NT2/D1 (cell line): Measurements from ENCODE around the gene ADSS2.

Experiments used
- DNase-seq: peaks from one replicate; pipeline ENCODE4 v3.0.0-alpha.2; 2011; ENCODE audit warnings: low read depth, low spot score
- H3K27me3 ChIP-seq: 2 replicates; pipeline ENCODE4 v1.6.0; 2011; ENCODE audit warnings: mild to moderate bottlenecking; ENCODE audit not compliant: insufficient read length, insufficient read depth
- H3K36me3 ChIP-seq: 2 replicates; pipeline ENCODE4 v1.6.1; 2011; ENCODE audit warnings: mild to moderate bottlenecking, low read length, mixed read lengths; ENCODE audit not compliant: insufficient read depth, insufficient read length
- H3K4me1 ChIP-seq: 2 replicates; pipeline ENCODE4 v1.5.1; 2011; ENCODE audit not compliant: insufficient read depth, insufficient read length
- H3K4me3 ChIP-seq: 2 replicates; pipeline ENCODE4 v1.5.1; 2011; ENCODE audit warnings: low read depth; ENCODE audit not compliant: insufficient read length
- H3K9ac ChIP-seq: 2 replicates; pipeline ENCODE4 v1.6.0; 2011; ENCODE audit warnings: low read depth; ENCODE audit not compliant: insufficient read length
- H3K9me3 ChIP-seq: 2 replicates; pipeline ENCODE4 v1.5.1; 2011; ENCODE audit warnings: mild to moderate bottlenecking, low read length; ENCODE audit not compliant: insufficient read depth
- SUZ12 ChIP-seq: IDR thresholded peaks from 2 replicates; pipeline ENCODE4 v1.6.1; 2011; ENCODE audit not compliant: insufficient read length, insufficient read depth; ENCODE audit errors: extremely low read depth
- YY1 ChIP-seq: IDR thresholded peaks from 2 replicates; pipeline ENCODE4 v1.6.1; 2011; ENCODE audit not compliant: insufficient read length, insufficient read depth
- ZNF274 ChIP-seq: IDR thresholded peaks from 2 replicates; pipeline ENCODE4 v1.6.1; 2011; ENCODE audit warnings: mild to moderate bottlenecking, low read depth, low read length

Gene ADSS2

DNA sequence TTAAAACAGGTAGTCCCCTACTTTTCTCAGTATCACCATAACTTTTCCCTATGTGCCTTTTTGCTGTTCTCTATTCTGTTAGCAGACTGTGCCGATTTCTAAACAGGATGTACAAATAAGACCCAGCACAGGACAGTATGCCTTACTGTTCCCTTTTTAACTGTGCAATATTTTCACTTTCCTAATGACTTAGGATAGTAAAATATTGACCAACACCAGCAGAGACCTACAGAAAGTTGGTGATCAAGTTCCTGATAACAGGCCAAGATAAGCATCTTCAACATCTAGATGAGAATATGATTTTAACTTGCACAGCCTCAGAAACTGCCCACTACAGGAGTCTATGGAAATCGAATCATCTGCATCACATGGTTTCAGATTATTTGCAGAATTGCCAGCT, 42.0 kb downstream of the ADSS2 start:
- H3K9me3 ChIP-seq: no peaks in the 10 kb centered on the region
- H3K4me3 ChIP-seq: no peak overlapping the region
- H3K9ac ChIP-seq: no peak overlapping the region
- DNase-seq: no peak
- no peaks in the 10 kb centered on the region for H3K4me1 ChIP-seq
- H3K27me3 ChIP-seq: no peaks in the 10 kb centered on the region
- TF ChIP-seq ZNF274: no peak
- no peak for TF ChIP-seq SUZ12
- TF ChIP-seq YY1: no peak
- peaks cover 73% of the 10 kb centered on the region for H3K36me3 ChIP-seq

DNA sequence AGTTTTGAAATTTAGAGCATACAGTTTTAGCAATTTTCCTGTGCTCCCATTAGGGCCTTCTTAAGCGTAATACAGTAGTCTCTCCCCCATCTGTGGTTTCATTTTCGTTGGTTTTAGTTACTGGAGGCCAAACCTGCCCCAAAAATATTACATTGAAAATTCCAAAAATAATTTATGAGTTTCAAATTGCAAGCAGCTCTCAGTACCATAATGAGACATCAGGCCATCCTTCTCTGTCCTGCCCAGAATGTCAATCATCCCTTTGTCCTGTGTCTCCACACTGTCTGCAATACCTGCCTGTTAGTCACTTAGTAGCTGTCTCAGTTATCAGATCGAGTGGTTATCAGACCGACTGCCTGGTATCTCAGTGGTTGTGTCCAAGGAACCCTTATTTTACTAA, 45.4 kb downstream of the ADSS2 start:
- Histone ChIP-seq H3K9ac (no peak overlapping the region), H3K36me3 (peaks cover 61% of the 10 kb centered on the region), H3K9me3 (peaks cover 24% of the 10 kb centered on the region), H3K4me3 (no peak overlapping the region), H3K4me1 (no peaks in the 10 kb centered on the region), H3K27me3 (no peaks in the 10 kb centered on the region)
- no peak for DNase-seq
- TF ChIP-seq ZNF274 (no peak), SUZ12 (no peak), YY1 (no peak)

- H3K9me3 ChIP-seq: peaks cover 29% of the 10 kb centered on the region
- TF ChIP-seq YY1: no peak
- no peak for TF ChIP-seq ZNF274
- no peak for TF ChIP-seq SUZ12
- DNase-seq: no peak
- no peak overlapping the region for H3K4me3 ChIP-seq
- peaks cover 57% of the 10 kb centered on the region for H3K36me3 ChIP-seq
- H3K27me3 ChIP-seq: no peaks in the 10 kb centered on the region
- H3K4me1 ChIP-seq: no peaks in the 10 kb centered on the region
- no peak overlapping the region for H3K9ac ChIP-seq
These were observed 45.9 kb downstream of the ADSS2 start for GRCh38 chr1:244405856-244406255.

DNA sequence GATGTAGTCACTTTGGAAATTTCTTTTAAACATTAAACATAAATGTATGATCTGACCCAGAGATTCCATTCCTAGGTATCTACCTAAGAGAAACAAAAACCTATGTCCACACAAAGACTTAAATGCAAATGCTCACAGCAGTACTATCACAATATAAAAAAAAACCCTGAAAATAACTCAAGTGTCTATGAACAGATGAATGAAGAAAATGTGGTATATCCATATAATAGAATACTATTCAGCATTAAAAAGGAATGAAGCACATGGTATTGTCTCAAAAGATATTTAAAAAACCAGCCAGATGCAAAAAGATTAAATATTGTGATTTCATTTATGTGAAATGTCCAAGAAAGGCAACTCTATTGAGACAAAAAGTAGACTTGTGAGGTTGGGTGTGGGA, 48.3 kb downstream of the ADSS2 start:
- DNase-seq: no peak
- Histone ChIP-seq H3K27me3 (no peaks in the 10 kb centered on the region), H3K4me1 (no peaks in the 10 kb centered on the region), H3K4me3 (no peak overlapping the region), H3K9me3 (peaks cover 29% of the 10 kb centered on the region), H3K36me3 (peaks cover 38% of the 10 kb centered on the region), H3K9ac (no peak overlapping the region)
- TF ChIP-seq SUZ12 (no peak), YY1 (no peak)

DNA sequence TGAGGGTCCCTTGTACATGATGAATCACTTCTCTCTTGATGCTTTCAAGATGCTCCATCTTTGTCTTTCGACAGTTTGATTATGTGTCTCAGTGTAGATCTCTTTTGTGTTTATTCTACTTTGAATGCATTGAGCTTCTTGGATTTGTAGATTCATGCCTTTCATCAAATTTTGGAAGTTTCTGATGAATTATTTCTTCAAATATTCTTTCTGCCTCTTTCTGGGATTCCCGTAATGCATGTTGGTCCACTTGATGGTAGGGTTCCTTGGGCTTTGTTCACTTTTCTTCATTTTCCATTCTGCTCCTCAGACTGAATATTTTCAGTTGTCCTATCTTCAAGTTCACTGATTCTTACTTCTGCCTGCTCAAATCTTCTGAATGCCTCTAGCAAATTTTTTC, 50.7 kb downstream of the ADSS2 start:
- DNase-seq: no peak
- Histone ChIP-seq H3K9me3 (peaks cover 29% of the 10 kb centered on the region), H3K27me3 (no peaks in the 10 kb centered on the region), H3K9ac (no peak overlapping the region), H3K4me3 (no peak overlapping the region), H3K4me1 (no peaks in the 10 kb centered on the region), H3K36me3 (peaks cover 26% of the 10 kb centered on the region)
- no peak for TF ChIP-seq YY1
- TF ChIP-seq ZNF274: no peak

GRCh38 chr1:244397131-244397530, 54.6 kb downstream of the ADSS2 start:
- Histone ChIP-seq H3K27me3 (no peaks in the 10 kb centered on the region), H3K9me3 (peaks cover 13% of the 10 kb centered on the region), H3K4me3 (no peak overlapping the region), H3K36me3 (peaks cover 7% of the 10 kb centered on the region), H3K4me1 (peaks cover 5% of the 10 kb centered on the region), H3K9ac (no peak overlapping the region)
- TF ChIP-seq ZNF274 (no peak), YY1 (no peak), SUZ12 (no peak)
- no peak for DNase-seq

DNA sequence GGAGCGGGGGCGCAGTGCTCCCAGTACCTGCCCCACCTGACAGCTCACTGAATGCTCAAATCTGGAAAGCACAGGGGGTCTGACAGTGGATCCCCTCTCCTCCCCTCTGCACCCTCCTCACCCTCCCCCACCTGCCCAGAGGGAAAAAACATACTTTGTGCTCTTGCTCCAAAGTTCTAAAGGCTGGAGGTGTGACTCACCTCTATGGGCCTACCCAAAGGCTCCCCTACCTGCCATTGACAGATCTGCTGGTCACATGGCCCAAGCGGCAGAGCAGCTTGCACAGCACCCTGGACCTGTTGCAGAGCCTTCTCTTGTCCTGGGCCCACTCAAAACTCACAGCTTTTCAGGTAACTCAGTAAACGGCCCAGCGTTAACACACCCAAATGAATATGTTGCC, 55.7 kb downstream of the ADSS2 start:
- Histone ChIP-seq H3K4me3 (no peak overlapping the region), H3K27me3 (no peaks in the 10 kb centered on the region), H3K9me3 (peaks cover 1% of the 10 kb centered on the region), H3K4me1 (peaks cover 5% of the 10 kb centered on the region), H3K36me3 (no peaks in the 10 kb centered on the region), H3K9ac (no peak overlapping the region)
- no peak for TF ChIP-seq YY1
- TF ChIP-seq SUZ12: no peak
- TF ChIP-seq ZNF274: no peak
- DNase-seq: no peak
